Sciatic nerve (tissue), 2 donors: ENCODE measurements around the gene PPME1. TPM values are rescaled to one million over a fixed set of nuclear protein-coding genes. Genes with fewer than 3 reads are reported as not detected.

Experiments used
- ATAC-seq: fragments of 200-7000 bp; cut with Tn5 transposase; one replicate; pipeline ENCODE4 v1.9.1; 2020; ENCODE audit warnings: mild to moderate bottlenecking, moderate library complexity
- DNase-seq: peaks from one replicate; pipeline ENCODE4 v3.0.0-alpha.2; 2020; ENCODE audit warnings: low spot score
- intact Hi-C: fragments of 100-400 bp; cut with DNase I; formaldehyde crosslinking; loops from one replicate; pipeline ENCODE4 v1.14.2; 2022
- total RNA-seq: library from RNA; stranded (reverse); fragmentation: NEBNext Ultra II Directional; extraction: Animal tissue kit (Norgen Biotek cat#: 25700); gene quantifications from one replicate; pipeline ENCODE4 v1.2.1, GENCODE V29; 2021
- donor health status: DM: no; HTN: no; CAD: no.
- donor health status: DM: no; HTN: no; CAD: no.

The PPME1 gene
- total RNA-seq, 1 donor from 2014 or later, result 41.3 TPM

GRCh38 chr11:74206746-74207145 lies 35.7 kb downstream of the PPME1 start:
- DNase-seq, result no peak
- no peak for ATAC-seq
- intact Hi-C loops, result no loop called here

- no peak for ATAC-seq
- intact Hi-C loops, result no loop called here
- no peak for DNase-seq
Observed at GRCh38 chr11:74208507-74208906, 37.4 kb downstream of the PPME1 start.

GRCh38 chr11:74212533-74212932 lies 41.4 kb downstream of the PPME1 start:
- DNase-seq, result no peak
- no peak for ATAC-seq
- intact Hi-C loops, result no loop called here

DNA sequence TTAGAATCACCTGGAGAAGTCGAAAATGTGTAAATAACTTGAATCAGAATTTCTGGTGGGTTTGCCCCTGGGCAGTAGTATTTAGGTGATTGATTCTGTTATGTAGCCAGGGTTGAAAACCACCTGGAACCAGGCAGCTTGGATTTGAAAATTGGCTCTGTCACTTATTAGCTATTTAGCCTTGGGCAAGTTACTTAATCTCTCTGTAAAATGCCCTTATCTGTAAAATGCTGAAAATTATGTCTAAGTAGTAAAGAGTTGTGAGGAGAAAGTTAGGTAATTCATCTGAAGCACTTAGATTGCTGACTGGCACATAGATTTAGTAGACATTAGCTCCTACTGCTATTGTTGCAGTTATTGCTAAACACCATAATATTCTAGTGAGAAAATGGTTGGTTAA lies 49.3 kb downstream of the PPME1 start:
- DNase-seq (no peak), ATAC-seq (no peak)
- intact Hi-C loops, result no loop called here

- ATAC-seq (no peak), DNase-seq (no peak)
- intact Hi-C loops, result no loop called here
Observed at GRCh38 chr11:74221816-74222215, 50.7 kb downstream of the PPME1 start.

DNA sequence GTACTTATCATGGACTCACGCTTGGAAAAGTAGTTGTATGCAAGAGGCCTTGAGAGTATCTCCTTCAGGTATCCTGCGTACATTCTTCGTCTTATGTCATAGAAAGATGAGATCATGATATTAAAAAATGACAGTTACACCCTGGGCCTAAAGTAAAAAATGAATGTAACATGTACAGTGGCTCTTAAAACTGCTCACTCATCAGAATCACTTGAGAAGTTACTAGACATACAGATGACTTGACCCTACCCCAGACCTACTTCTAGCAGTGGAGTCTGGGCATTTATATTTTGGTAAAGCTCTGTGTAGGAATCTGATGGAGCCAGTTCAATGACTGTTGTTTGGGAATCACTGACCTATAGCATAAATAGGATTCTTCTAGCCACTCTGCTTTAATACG lies 54.5 kb downstream of the PPME1 start:
- DNase-seq (no peak), ATAC-seq (no peak)
- intact Hi-C loops, result no loop called here

GRCh38 chr11:74226907-74227306 lies 55.8 kb downstream of the PPME1 start:
- intact Hi-C loops, result no loop called here
- no peak for DNase-seq
- no peak for ATAC-seq

GRCh38 chr11:74232311-74232950 lies 61.3 kb downstream of the PPME1 start:
- DNase-seq (no peak), ATAC-seq (no peak)
- intact Hi-C loops, result no loop called here

DNA sequence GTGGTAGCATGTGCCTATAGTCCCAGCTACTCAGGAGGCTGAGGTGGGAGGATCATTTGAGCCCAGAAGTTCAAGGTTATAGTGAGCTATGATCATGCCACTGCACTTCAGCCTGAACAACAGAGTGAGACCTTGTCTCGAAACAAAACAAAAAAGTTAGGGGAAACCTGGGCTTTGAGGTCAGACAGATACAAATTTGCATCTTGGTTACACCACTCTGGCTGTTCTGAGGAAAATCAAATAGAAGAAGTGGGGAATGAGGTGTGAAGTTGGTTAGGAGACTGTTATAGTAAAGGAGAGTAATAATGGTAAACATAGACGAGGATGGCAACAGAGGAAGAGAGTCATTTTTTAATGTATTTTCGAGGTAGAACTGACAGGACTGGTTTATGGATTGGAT lies 62.6 kb downstream of the PPME1 start:
- ATAC-seq (no peak), DNase-seq (no peak)
- intact Hi-C loops, result no loop called here

DNA sequence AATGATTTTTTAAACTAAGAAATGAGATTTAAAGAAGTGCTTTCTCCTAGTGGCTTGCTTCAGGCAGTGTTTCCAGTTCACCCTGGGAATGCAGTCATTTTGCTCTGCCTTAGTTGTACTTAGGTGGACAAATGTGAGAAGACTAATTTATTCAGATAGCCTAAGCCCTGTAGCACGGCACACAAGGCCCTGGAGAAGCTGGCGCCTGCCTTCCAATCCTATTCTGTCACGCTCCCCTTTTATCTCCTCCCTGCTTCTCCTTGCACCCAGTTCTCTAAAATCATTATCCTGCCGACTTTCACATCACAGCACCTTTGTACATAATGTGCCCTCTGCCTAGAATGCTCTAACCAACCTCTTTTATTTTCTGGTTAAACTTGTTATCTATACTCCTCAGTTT lies 64.0 kb downstream of the PPME1 start:
- DNase-seq, result no peak
- intact Hi-C loops, result no loop called here
- ATAC-seq, result no peak

DNA sequence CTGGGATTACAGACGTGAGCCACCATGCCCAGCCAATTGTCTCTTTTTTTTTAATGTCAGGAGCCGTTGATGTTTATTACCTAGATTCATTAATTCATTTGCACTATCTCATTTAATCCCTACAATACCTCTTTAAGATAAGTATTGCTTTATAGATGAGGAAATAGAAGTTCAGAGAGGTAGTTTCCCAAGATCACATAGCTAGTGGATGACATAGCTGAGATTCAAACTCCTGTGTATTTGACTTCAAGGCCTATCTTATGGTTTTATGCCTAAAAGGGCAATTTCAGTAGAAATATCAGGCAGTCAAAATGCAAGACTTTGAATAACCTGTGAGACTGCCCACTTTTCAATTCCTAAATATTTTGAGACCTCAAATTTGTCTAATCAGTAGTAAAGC lies 66.5 kb downstream of the PPME1 start:
- DNase-seq (no peak), ATAC-seq (no peak)
- intact Hi-C loops, result no loop called here

DNA sequence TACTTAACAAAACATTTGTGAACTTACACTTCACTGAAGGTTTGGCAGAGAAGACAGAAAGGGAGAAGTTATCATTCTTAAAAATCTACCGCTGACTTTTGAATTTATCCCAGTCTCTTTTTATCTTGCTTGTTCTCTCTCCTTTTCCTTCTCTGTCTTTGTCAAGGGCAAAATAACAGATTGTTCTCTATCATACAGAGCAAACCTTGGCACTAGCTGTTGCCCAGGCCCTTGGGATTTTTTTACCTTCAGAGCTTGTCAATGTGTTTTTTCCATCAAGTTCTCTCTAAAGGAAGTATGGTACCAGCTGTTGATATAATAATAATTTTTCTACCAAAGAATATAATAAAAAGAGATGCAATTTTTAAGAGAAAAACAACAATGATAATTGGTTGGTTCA lies 67.2 kb downstream of the PPME1 start:
- intact Hi-C loops, result no loop called here
- ATAC-seq, result no peak
- no peak for DNase-seq

GRCh38 chr11:74248469-74248868 lies 77.4 kb downstream of the PPME1 start:
- intact Hi-C loops, result no loop called here
- DNase-seq (no peak), ATAC-seq (no peak)

DNA sequence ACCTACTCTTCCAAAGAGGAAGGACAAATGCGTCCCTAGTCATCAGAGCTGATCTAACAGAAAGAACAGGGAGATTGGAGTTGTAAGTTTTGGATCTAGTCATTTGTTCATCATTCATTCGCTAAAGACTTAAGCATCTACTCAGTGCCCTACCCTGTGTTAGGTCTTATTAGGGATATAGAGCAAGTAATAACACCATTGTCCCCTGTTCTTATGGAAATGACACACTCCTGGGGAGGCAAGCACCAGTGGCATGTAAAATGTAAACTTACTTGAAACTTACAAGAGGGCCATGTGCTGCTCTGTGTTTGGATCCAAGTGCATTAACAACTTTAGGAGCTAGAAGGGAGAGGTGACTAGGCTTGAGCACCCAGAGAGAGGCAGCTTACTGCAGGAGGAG lies 78.4 kb downstream of the PPME1 start:
- intact Hi-C loops, result no loop called here
- ATAC-seq (no peak), DNase-seq (no peak)

- intact Hi-C loops, result loop anchor here (10.0 kb wide), 1 partner anchor 191 kb away; no protein-coding TSS in a partner anchor
- ATAC-seq (no peak), DNase-seq (no peak)
Observed at GRCh38 chr11:74253361-74253760, 82.3 kb downstream of the PPME1 start.

DNA sequence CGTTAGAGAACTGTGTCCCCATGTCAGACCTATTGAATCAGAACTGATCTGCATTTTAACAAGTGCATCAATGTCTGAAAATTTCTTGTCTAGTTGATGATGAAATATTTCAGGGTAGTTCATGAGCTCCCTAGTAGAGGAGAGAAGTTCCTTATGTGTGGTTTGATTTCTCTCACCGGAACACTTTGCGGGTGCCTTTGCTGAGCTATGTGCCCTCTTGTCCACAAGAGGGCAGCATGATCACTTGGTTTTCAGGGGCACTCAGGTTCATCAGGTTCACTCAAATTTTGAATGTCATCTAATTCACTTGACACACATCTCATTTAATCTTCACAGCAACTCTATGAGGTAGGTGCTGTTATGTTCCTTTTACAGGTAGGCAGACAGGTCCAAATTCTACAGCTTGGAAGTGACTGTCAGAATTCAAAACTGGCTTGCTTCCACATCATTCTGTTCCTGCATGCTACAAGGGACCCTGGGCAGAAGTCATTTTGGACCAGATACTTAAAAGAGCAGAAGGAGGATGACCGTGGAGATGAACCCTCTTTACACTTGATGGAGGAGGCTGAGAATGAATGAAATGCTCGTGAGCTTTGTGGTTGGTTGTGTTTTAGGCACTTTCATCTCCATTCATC lies 84.8 kb downstream of the PPME1 start:
- DNase-seq, result no peak
- ATAC-seq, result peak; percentile 65

DNA sequence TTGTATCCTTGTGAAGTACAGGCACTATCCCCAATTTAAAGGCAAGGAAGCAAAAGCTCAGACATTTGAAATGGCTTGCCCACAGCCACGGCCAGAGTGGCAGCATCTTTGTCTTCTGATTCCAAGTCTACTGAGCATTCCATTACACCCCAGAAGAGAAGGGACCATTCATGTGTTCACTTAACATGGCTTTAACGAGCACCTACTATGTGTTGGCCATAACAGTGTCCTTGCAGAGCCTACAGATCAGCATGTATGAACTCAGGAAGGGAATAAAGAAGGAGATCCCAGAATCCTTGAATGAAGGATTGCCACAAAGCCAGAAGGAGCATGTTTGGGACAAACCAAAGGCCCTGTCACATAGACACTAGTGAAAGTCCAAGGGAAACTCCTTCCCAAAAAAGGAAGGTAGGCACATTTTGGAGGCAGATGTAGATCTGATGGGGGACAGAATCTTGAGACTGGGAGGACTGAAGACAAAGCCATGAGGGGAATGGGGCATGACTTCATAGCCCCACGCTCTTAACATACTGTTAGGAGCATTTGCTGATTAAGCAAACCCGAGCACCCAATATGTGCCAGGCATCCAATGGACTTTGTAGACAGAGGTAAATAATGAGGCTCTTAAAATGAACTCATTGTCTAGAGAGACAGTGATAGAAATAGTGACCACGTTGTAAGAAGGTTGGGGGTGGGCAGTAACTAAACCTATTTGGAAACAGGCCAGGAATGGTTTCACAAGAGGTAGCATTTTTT lies 85.5 kb downstream of the PPME1 start:
- ATAC-seq, result no peak
- DNase-seq, result no peak
- intact Hi-C loops, result loop anchor here (10.0 kb wide), 1 partner anchor 188 kb away; no protein-coding TSS in a partner anchor

More for the DNA sequence above, 84.8 kb downstream of the PPME1 start:
- intact Hi-C loops, result loop anchor here (10.0 kb wide), 1 partner anchor 189 kb away; no protein-coding TSS in a partner anchor

GRCh38 chr11:74257959-74258553 lies 87.0 kb downstream of the PPME1 start:
- peak; percentile 68 for DNase-seq
- ATAC-seq, result peak; percentile 92
- intact Hi-C loops, result loop anchor here (10.0 kb wide), 1 partner anchor 187 kb away; no protein-coding TSS in a partner anchor

- ATAC-seq (no peak), DNase-seq (no peak)
- intact Hi-C loops, result no loop called here
Observed at GRCh38 chr11:74262725-74263124, 91.6 kb downstream of the PPME1 start.

- DNase-seq (no peak), ATAC-seq (no peak)
- intact Hi-C loops, result no loop called here
Observed at GRCh38 chr11:74265256-74265655, 94.2 kb downstream of the PPME1 start.
